OCI-LY7 (cell line): ENCODE measurements around the gene DDAH2. TPM values are rescaled to one million over a fixed set of nuclear protein-coding genes. Genes with fewer than 3 reads are reported as not detected.
A peak's percentile ranks its signal among the peaks of the same experiment; 100 is the strongest.

Source experiments
- Bru-seq: library from RNA; stranded (reverse); fragments of 400-500 nt; gene quantifications from one replicate; lab custom pipeline; 2021; lab: Mats Ljungman, UMichigan
- BruChase-seq, 2 experiments: library from RNA; stranded (reverse); fragments of 400-500 nt; gene quantifications; one replicate each; lab custom pipeline; 2021; lab: Mats Ljungman, UMichigan
- BruUV-seq: library from RNA; stranded (reverse); fragments of 400-500 nt; replicated peaks from 2 replicates; lab custom pipeline; 2021; lab: Mats Ljungman, UMichigan
- CTCF ChIA-PET: fragments of 300-600 bp; sonication (Branson Sonifier 250); formaldehyde crosslinking; loops from one replicate; lab custom pipeline; 2022; ENCODE audit warnings: antibody characterized with exemption; ENCODE audit not compliant: unreplicated experiment; lab: Charles Lee
- POLR2A ChIA-PET: fragments of 300-600 bp; sonication (Branson Sonifier 250); formaldehyde crosslinking; loops from one replicate; lab custom pipeline; 2022; ENCODE audit warnings: antibody characterized with exemption; lab: Charles Lee
- DNase-seq: peaks from one replicate; pipeline ENCODE4 v3.0.0-alpha.2; 2015; ENCODE audit warnings: low spot score
- H2AFZ ChIP-seq: fragments of 200-600 bp; sonication (generic), shearing (Covaris generic); 2 replicates; pipeline ENCODE4 v1.6.1; 2014; ENCODE audit warnings: mild to moderate bottlenecking, antibody characterized with exemption, low read length, moderate library complexity
- H3K27ac ChIP-seq: fragments of 200-600 bp; sonication (generic); 2 replicates; pipeline ENCODE4 v1.5.1; 2014; ENCODE audit warnings: mixed run types, low read depth, mild to moderate bottlenecking, moderate library complexity, low read length, inconsistent platforms; ENCODE audit not compliant: poor library complexity, severe bottlenecking
- H3K36me3 ChIP-seq: fragments of 200-600 bp; sonication (generic); 2 replicates; pipeline ENCODE4 v1.6.1; 2014; ENCODE audit warnings: mild to moderate bottlenecking, antibody characterized with exemption, low read length, moderate library complexity, mixed read lengths; ENCODE audit not compliant: insufficient read depth
- H3K4me1 ChIP-seq: fragments of 200-600 bp; sonication (generic); 2 replicates; pipeline ENCODE4 v1.5.1; 2014; ENCODE audit warnings: mild to moderate bottlenecking, low read length; ENCODE audit not compliant: insufficient read depth, poor library complexity, severe bottlenecking
- H3K4me2 ChIP-seq: fragments of 200-600 bp; sonication (generic); 2 replicates; pipeline ENCODE4 v1.6.1; 2014; ENCODE audit warnings: mild to moderate bottlenecking, low read length
- H3K4me3 ChIP-seq: fragments of 200-600 bp; sonication (generic); 2 replicates; pipeline ENCODE4 v1.5.1; 2014; ENCODE audit warnings: mild to moderate bottlenecking, low read depth, low read length; ENCODE audit not compliant: poor library complexity, severe bottlenecking
- H3K79me2 ChIP-seq: fragments of 200-600 bp; sonication (generic); 2 replicates; pipeline ENCODE4 v1.6.1; 2016; ENCODE audit warnings: low read depth, mild to moderate bottlenecking, low read length, moderate library complexity, mixed read lengths; ENCODE audit not compliant: insufficient read depth
- H3K9me2 ChIP-seq: fragments of 200-600 bp; sonication (generic); 2 replicates; pipeline ENCODE4 v1.6.1; 2016; ENCODE audit warnings: mild to moderate bottlenecking, low read length, mixed read lengths; ENCODE audit not compliant: insufficient read depth
- H3K9me3 ChIP-seq: fragments of 200-600 bp; sonication (generic); 2 replicates; pipeline ENCODE4 v1.6.1; 2014; ENCODE audit warnings: mild to moderate bottlenecking, mixed run types, low read length, mixed read lengths
- H4K20me1 ChIP-seq: fragments of 200-600 bp; sonication (generic); 2 replicates; pipeline ENCODE4 v1.6.1; 2014; ENCODE audit warnings: mild to moderate bottlenecking, antibody characterized with exemption, low read length, moderate library complexity, mixed read lengths; ENCODE audit not compliant: insufficient read depth
- EZH2phosphoT487 ChIP-seq: fragments of 200-600 bp; sonication (generic); IDR thresholded peaks from 2 replicates; pipeline ENCODE4 v1.6.1; 2018; ENCODE audit warnings: low read depth, borderline replicate concordance, mild to moderate bottlenecking, mixed run types, antibody characterized with exemption, low read length, moderate library complexity, mixed read lengths
- intact Hi-C: fragments of 100-400 bp; cut with micrococcal nuclease; formaldehyde crosslinking; loops from one replicate; pipeline ENCODE4 v1.10.0; 2022; ENCODE audit not compliant: unreplicated experiment
- long read RNA-seq: library from polyadenylated mRNA; stranded (forward); transcript quantifications from one replicate; pipeline ENCODE4 v2.0.0, GENCODE V29; 2022
- total RNA-seq, 2 experiments: library from RNA; depleted of rRNA in 1 of 2; stranded (reverse); fragments of >200 nt in 1 of 2; shearing (Covaris generic) in 1 of 2; gene quantifications; 2 replicates each; pipeline ENCODE4 v1.2.3, GENCODE V29; 2014 to 2022
- TF ChIP-seq, protein P1 (sequence below): fragments of 200-600 bp; sonication (generic); conservative IDR thresholded peaks from 2 replicates; pipeline ENCODE4 v1.5.1; 2014; ENCODE audit warnings: mild to moderate bottlenecking, antibody characterized with exemption, low read length, moderate library complexity, mixed read lengths

Gene DDAH2, protein sequence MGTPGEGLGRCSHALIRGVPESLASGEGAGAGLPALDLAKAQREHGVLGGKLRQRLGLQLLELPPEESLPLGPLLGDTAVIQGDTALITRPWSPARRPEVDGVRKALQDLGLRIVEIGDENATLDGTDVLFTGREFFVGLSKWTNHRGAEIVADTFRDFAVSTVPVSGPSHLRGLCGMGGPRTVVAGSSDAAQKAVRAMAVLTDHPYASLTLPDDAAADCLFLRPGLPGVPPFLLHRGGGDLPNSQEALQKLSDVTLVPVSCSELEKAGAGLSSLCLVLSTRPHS
- total RNA-seq (2014; rRNA removed; shearing (Covaris generic)) (14.0 and 20.6 TPM in 2 replicates), total RNA-seq (2022) (20.4 and 26.4 TPM in 2 replicates), Bru-seq, nascent RNA (percentile 60 among the genes with signal in this experiment), BruChase-seq, experiment 1, labeled RNA remaining after a 6-hour chase (percentile 71 among the genes with signal in this experiment), BruChase-seq, experiment 2, labeled RNA remaining after a 2-hour chase (percentile 75 among the genes with signal in this experiment)
- long read RNA-seq, transcript DDAH2-213 (7 exons, 1,688 nt) = major isoform, 8 of 46 reads
- long read RNA-seq, transcript DDAH2-212 (6 exons, 1,688 nt) = minor isoform, 6 of 46 reads
- long read RNA-seq, partial matches to known transcripts = 9 of 46 reads
- long read RNA-seq, other reads (novel, unspliced or antisense) = 23 of 46 reads

DNA sequence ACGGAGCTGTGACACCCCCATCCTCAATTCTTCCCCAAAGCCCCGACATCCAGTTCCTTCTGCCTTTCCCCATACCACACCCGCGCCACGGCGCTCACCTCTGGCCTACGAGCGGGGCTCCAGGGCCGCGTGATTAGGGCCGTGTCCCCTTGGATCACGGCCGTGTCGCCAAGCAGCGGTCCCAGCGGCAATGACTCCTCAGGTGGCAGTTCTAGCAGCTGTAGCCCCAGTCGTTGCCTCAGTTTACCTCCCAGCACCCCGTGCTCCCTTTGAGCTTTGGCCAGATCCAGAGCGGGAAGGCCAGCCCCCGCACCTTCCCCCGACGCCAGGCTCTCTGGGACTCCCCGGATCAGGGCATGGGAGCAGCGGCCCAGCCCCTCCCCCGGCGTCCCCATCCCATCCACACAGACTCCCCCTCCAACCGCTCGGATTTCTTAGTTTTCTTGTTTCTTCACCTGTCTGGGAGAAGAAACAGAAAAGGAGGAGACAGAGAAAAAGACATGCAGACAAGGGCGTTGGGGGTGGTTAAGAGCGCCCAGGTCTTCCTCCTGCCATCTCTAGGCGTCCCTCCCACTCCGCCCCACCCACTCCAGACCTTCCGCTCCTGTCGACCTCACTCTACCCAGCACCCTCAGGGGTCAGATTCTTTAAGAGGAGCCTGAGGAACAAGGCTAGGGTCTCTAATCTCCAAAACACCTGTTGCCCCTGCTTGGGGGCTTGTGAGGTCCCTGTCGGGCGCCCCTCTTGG is at the start of gene DDAH2:
Gene DDAH2 (minus strand): TSS at position 533 of the 748 bp plus-strand sequence. CDS start 138 bp downstream, at position 395.
- H3K9me3 ChIP-seq = no peaks in the 10 kb centered on the region
- H3K4me3 ChIP-seq = peak within 1 kb of the TSS; percentile 66
- peaks cover 61% of the 10 kb centered on the region for H3K36me3 ChIP-seq
- H4K20me1 ChIP-seq = 0 out of 2 replicates have a peak, but pooled peaks cover 2% of the 10 kb centered on the region
- H3K79me2 ChIP-seq = peaks cover 4% of the 10 kb centered on the region; the same call in 1 of the 2 replicates
- peak within 1 kb of the TSS; percentile 60 for H3K27ac ChIP-seq
- no peak for TF ChIP-seq EZH2phosphoT487
- TF ChIP-seq, protein P1, sequence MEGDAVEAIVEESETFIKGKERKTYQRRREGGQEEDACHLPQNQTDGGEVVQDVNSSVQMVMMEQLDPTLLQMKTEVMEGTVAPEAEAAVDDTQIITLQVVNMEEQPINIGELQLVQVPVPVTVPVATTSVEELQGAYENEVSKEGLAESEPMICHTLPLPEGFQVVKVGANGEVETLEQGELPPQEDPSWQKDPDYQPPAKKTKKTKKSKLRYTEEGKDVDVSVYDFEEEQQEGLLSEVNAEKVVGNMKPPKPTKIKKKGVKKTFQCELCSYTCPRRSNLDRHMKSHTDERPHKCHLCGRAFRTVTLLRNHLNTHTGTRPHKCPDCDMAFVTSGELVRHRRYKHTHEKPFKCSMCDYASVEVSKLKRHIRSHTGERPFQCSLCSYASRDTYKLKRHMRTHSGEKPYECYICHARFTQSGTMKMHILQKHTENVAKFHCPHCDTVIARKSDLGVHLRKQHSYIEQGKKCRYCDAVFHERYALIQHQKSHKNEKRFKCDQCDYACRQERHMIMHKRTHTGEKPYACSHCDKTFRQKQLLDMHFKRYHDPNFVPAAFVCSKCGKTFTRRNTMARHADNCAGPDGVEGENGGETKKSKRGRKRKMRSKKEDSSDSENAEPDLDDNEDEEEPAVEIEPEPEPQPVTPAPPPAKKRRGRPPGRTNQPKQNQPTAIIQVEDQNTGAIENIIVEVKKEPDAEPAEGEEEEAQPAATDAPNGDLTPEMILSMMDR = peak; percentile 91
- ChIA-PET POLR2A (interaction anchor here (1.1 to 2.2 kb wide), 2 partner anchors 11 to 101 kb away, joined by 3 to 19 read pairs; partner anchors contain the start of gene MSH5), CTCF (no interaction called here)
- no peaks in the 10 kb centered on the region for H3K9me2 ChIP-seq
- no peak for DNase-seq
- intact Hi-C loops = loop anchor here (1.0 kb wide), 3 partner anchors 9 to 101 kb away; no protein-coding TSS in a partner anchor
- peak within 1 kb of the TSS; percentile 83 for H3K4me2 ChIP-seq
- H3K4me1 ChIP-seq = peaks cover 48% of the 10 kb centered on the region
- no TSS peak for BruUV-seq
- H2AFZ ChIP-seq = no peak within 1 kb of the TSS

DNA sequence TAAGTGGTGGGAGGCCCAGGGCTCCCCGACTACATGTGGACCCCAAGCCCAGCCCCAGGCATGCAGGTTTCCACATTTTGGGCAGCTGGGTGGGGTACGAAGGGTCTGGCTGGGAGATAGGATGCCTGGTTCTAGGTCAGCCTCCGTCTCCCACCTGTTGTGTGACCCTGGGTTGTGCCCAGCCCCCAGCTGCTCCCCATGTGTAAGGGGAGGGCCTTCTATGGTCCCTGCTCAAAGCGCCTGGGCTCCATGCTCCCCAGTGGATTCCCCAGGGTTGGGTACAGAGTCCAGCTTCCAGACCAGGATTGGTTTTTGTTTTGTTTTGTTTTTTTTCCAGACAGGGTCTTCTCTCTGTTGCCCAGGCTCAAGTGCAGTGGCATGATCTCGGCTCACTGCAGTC is 49.1 kb upstream of the DDAH2 start:
- BruUV-seq = TSS peak; percentile 59
- CTCF ChIA-PET = no interaction called here
- Histone ChIP-seq H2AFZ (no peak overlapping the region), H3K27ac (no peak overlapping the region), H3K9me3 (no peaks in the 10 kb centered on the region), H3K9me2 (no peaks in the 10 kb centered on the region), H3K36me3 (peaks cover 56% of the 10 kb centered on the region), H4K20me1 (no peaks in the 10 kb centered on the region; the same call in 1 of the 2 replicates), H3K4me3 (no peak overlapping the region), H3K79me2 (no peaks in the 10 kb centered on the region), H3K4me2 (no peak overlapping the region), H3K4me1 (no peaks in the 10 kb centered on the region)
- no peak for DNase-seq
- TF ChIP-seq, protein P1 = no peak
- no peak for TF ChIP-seq EZH2phosphoT487
- POLR2A ChIA-PET = no interaction called here
- intact Hi-C loops = no loop called here
